CD1c-positive myeloid dendritic cell (primary cell): ENCODE results near the gene CDH4.

ENCODE experiments used
- DNase-seq: peaks from one replicate; pipeline ENCODE4 v3.0.0-alpha.2; 2016; ENCODE audit errors: extremely low spot score

The CDH4 gene

DNA sequence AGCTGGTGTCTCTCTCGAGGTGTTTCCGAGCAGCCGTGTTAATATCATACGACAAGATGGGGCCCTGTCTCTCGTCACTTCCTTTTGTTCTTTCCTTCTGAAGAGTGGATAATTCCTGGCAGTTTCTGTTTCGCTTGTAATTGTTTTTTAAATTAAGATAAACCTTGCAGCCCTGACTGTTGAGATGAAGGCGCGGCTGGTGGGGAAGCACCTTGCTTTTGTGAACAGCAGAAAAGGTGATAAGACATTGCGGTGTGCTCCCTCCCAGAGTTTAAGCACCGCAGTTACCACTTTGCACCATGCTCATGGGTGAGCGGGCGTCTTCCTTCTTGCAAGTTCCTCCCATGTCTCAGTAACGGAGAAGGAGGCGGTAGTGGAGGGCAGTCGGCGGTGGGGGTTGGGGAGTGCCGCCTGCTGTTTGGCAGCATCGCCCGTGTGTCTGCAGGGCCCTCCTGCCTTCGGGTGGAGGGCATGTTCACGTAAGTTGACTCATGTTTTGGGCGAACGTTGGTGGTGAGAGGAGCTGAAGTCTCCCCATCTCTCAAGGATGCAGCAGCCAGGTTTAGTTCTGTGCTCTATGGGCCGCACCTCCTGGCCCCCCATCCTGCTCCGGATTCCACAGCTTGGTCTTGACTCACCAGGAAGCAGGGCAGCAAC lies 467.8 kb downstream of the CDH4 start:
- peak; percentile 13 for DNase-seq

DNA sequence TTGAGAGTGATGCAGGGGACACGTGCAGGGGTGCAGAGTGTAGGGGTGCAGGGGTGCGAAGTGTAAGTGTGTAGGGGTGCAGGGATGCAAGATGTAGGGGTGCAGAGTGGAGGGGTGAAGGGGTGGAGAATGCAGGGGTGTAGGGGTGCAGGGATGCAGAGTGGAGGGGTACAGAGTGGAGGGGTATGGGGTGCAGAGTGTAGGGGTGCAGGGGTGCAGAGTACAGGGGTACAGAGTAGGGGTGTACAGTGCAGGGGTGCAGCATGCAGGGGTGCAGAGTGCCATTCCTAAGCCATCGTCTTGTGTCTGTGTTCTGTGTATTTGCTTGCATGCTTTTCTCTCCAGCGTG lies 468.3 kb downstream of the CDH4 start:
- no peak for DNase-seq

DNA sequence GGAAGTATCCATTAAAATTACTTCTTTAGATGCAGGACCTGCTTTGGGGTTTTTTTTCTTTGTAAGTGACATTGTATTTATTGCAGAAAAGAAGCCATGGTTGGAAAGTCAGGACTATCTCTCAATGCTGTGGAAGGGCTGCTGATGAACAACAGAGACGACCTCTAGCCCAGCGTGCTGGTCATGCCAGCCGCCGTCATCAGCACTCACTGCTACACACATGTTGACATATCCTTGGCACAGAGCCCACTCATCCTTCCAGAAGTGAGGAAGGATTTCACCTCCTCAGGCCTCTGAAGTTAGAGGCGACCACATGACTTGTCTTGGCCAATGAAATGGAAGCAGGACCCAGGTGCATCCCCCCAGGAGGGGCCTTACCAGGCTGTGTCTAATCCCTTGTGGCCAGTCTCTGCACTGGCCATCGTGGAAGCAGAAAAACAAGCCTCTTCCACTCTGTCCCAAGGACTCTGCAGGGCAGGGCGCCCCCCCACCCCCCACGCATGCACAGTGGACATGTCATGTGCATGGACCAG lies 470.2 kb downstream of the CDH4 start:
- DNase-seq = no peak

DNA sequence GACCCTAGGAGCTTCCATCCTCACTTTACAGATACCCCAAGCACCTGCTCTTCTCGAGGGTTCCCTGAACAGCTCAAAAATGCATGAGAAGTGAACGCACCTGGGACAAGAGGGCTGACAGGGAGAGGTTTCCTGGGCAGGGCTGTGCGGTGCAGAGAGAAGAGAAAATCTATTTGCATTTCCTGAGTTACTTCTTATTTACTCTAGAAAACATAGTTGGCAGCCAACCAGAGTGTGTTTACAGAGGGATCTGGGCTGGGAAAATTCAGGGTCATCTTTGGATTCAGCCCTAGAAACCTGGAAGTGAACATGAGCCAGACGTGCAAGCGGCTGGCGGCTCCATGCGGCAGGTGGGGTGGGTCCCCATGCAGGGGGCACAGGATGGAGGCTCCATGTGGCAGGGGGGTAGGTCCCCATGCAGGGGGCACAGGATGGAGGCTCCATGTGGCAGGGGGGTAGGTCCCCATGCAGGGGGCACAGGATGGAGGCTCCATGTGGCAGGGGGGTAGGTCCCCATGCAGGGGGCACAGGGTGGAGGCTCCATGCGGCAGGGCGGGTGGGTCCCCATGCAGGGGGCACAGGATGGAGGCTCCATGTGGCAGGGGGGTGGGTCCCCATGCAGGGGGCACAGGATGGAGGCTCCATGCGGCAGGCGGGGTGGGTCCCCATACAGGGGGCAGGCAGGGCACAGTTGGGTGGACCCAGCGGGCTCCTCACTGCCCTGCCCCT lies 471.6 kb downstream of the CDH4 start:
- no peak for DNase-seq

DNA sequence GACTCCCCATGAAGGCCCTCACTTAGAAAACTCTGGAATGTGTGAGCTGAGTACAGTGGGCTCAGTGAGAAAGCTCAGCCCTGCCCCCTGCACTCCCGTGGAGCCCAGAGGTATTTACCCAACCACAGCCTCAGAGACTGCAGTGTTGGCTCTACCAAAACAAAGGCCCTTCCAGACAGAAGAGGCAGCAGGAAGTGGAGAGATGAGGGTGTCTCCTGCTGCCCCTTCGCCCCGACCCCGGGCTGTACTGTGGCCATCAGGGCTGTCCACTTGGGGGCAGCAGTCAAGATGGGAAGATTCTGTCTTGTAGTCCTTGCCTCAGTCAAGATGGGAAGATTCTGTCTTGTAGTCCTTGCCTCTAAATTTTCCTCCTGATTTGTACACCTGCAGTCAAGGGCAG lies 472.3 kb downstream of the CDH4 start:
- no peak for DNase-seq

DNA sequence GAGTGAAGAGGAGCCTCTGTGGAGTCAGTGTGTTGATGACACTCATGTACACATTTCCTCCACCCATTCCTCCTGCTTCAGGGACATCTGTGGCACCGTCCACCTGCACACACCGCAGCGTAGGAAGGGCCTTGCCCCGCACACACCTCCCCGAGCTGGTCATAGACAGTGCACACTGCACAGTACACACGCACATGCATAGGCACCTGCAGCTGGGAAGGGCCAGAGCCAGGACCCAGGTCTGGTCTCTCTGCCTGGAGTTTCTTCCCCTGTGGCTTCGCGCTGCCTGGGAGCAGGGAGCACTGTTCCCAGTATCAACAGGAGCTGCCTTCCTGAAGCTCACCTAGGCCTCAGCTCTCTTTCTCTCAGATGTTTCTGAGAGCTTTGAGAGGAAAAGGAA lies 473.1 kb downstream of the CDH4 start:
- no peak for DNase-seq

DNA sequence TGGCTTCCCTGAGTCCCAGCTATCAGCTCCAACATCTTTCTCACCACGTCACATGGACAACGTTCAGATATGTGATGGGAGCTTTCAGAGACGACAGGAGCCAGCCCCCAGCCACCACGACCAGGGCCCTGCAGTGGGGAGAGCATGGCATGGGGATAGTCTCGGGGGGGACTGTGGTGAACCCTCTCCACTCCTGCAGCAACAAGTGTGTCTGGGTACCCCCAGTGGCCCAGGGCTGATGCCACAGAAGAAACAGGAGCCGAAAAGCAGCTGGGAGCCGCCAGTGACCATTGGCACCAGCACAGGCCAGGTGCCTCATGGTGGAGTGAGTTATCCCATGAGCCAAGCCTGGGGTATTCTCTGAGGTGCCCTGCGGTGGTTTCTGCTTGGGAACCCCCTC lies 473.9 kb downstream of the CDH4 start:
- DNase-seq = no peak

DNA sequence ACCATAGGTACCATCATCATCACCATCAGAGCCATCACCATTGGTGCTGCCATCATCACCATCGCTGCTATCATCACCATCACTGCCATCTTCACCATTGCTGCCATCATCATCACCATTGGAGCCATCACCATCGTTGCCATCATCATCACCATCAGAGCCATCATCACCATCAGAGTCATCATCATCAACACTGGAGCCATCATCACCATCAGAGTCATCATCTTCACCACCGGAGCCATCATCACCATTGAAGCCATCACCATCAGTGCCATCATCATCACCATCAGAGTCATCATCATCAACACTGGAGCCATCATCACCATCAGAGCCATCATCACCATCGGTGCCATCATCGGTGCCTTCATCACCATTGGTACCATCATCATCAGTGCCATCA lies 474.9 kb downstream of the CDH4 start:
- no peak for DNase-seq

DNA sequence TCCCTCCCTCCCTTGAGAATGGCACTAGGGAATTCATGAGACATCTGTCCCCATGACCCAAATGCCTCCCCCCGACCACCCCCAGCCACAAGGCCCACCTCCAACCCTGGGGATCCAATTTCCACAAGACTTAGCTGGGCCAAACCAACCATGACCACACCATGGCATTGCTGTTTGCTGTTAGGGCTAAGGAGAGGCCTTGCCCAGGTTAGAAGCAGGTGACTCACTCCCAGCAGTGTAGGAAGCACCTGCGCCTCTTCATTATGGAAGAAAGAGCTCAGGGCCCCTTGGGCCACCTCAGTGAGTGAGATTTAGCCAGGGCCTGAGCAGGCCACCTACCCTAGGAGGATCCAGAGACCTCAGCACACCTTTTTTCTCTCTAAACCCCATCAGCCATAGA lies 475.7 kb downstream of the CDH4 start:
- DNase-seq = no peak

DNA sequence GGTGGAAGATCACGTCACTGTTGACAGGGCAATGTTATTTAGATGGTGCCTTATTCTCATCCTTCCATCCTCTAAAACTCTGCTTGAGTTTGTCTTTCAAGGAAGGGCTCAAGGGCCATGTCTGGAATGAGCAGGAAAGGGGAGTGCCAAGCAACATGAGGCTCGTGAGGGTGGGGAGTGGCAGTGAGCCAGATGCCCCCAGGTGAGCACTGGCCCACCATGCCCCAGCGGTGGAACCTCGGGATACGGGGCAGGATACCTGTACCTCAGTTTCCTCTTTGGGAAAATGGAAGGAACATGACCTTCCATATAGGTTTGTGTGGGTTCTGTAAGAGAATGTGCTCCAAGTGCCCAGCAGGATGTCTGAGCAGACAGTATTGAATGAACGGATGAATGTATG lies 476.3 kb downstream of the CDH4 start:
- no peak for DNase-seq

DNA sequence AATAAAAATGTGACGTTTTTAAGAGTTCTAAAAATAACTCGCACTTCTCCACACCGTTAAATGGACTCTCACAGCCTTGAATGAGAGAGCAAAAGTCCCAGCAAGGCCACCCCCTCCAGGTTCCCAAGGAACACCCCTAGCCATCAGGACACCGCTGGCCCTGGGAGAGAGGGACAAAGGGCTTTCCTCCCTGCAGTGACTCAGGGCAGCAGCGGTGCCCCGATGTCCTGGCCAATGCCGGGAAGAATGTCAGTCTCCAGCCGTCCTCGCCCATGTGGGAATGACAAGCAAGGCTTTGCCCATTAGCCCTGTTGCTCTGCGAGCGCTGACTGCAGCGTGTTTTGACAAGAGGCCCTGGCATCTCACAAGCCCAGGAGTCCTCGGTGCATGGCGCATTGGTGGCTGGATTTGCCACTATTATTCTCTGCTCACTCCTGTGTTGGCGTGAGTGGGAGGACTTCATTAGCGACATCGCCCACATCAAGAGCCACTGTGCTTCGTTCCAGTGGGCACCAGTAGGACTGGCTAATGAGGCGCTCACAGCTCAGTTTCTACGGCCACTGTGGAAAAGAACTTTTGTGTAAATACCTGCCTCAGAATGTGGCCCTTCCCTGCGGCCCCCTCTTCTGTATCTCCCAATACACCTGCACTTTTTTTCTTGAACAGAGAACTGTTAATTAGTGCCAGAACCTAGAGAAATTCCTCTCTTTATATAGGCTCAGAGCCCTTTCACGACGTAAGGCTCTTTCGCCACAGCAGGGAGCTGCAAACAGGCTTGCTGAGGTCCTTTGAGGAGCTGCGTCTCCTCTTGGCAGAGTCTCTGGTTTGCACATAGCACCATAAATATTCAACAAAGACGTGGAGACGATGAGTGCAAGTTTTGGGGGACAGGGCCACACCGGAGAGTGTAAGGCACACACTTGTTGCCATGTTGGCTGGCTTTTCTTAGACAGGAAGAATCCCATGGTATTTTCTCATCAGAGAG lies 477.0 kb downstream of the CDH4 start:
- no peak for DNase-seq

DNA sequence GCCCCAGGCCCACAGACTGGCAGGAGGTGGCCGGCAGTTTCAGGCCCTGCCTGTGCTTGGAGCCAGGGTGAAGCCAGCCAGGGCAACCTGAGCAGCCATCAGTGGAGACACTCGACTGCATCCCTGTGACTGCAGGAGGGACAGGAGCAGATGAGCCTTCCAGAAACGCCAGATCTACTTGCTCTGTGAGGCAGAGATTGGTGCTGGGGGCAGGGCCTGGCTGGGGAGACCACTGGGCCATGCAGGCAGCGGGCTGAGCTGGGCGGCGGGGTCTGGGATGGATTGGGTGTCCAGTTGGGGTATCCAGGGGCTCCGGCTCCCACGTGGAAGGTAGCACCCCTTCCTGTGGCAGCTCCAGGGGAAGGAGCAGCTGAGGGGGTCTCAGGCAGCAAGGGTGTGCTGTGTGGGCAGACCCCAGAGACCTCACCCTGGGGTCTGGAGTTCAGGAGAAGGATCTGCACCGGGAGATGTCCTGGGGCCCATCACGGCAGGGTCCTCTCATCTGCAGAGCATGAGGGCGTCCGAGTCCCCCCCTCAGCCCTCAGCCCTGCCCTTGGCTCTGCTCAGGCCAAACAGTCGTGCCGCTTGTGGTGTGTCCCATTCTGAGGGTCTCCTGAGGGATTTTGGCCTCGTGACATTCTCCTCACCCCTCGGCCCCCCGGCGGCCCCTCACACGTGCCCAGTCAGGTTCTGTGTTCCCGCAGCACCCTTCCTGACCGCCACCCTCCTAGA lies 478.7 kb downstream of the CDH4 start:
- no peak for DNase-seq

DNA sequence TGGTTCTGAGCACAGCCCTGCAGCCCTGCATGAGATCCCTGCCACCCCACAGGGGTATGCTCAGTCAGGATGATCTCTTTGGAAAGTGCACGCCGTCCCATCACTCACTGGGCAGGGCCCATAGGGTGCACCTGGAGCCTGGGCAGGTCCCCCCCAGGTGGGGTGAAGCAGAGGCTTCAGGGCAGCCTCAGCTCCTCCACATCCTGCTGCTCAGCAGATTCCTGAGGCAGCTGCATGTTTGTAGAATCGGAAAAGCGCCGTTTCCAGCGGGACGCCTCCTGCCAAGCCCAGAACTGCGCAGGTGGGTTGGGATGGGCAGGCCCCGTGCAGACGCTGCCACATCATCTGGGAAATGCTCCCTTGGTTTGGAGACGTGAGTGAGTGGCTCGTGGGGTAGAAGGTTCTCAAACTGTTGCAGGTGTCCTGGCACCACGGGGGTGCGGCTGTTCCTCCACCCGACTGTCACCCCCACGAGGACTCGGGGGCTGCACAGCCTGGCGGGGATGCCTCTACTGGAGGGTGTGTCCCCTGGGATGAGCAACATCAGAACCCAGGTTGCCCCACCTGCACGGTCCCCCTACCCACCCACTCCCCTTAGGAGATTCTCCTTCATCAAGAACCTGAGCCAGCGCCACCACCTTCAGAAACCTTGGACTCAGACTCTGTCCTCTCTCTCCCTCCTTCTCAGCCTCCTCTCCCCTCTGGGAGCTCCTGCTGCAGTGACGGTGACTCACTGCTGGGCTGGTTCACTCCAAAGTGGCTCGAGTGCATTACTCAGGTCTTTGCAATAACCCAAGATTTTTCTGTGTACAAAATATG lies 479.5 kb downstream of the CDH4 start:
- no peak for DNase-seq

DNA sequence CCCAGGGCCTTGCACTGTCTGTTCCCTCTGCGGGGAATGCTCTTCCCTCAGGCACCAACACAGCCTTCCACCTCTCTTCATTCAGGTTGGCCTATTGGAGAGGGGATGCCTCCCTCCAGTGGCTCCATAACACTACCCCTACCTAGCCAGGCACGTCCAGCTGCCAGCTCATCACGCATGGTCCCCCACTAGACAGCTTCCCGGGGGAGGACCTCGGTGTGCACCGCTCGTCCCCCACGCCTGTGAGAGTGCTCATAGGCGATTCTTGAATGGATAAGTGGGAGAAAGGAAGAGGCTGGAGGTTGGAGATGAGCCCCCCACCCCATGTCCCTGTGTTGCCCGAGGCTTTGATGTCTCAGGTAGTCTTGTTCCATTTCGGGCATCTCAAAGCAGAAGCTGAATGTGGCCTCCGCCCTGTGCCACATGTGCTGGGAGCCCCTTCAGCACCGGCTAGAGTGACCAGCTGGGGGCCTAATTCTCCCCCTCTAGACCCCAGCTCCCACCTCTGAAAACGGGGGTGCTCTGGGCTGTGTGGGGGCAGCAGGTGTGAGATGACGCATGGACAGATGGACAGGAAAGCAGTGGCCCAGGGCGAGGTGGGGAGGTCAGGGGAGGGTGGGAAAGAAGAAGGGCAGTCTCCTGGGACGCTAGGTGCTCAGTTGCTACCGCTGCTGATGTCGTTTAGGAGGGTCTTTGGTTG lies 480.6 kb downstream of the CDH4 start:
- DNase-seq = no peak

DNA sequence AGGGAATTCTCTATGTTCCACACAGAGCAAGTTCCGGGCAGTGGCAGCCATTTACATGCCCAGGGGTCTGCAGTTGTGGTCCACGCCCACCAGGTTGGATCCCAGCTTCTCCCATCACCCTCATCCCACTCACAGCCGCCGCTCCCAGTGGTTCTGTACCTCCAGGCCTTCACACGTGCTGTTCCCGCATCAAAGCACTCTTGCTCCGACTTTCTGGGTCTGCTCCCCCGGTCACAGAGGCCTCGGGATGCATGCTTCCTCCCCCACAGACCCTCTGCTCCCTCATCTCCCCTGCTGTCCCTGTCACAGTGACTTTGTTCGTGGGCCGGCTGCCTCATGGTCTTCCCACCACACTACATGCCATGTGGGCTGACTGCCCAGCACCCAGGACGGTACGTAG lies 481.2 kb downstream of the CDH4 start:
- DNase-seq = no peak

DNA sequence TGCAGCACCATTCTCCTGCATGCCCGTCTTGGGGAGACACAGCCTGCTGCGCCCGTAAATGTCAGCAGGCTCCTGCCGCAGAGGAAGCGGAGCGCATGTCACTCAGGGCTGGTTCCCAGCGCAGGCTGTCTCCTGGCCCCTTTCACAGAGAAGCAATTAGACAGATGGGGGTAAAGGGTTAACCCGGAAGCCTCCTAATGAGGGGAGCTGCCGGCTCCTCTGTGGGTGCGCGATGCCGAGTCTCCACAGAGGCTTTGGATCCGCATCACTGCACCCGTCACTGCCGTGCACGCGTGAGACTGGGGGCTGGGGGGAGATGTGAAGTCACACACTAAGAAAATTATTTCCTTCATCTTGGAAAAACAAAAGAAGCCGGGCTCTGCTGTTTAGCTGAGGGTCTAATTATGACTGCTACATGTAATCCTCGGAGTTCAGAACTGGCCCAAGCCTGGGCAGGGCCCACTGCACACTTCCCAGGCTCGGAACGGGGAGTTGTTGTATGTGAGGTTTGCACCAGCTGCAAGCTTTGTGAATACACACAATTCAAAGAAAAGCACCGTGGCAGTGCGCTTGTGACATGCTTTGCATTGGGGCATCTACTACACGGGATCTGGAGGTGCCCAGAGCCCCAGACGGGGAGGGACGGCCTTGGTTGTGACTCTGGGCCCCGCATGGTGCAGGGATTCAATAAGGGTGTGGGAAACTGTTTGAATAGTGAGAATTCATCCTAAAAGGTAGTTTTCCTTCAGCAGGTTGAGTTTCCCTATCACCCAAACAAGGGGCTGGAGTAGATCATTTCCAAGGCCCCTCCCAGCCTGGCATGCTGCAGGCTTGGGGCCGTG lies 482.1 kb downstream of the CDH4 start:
- DNase-seq = no peak

DNA sequence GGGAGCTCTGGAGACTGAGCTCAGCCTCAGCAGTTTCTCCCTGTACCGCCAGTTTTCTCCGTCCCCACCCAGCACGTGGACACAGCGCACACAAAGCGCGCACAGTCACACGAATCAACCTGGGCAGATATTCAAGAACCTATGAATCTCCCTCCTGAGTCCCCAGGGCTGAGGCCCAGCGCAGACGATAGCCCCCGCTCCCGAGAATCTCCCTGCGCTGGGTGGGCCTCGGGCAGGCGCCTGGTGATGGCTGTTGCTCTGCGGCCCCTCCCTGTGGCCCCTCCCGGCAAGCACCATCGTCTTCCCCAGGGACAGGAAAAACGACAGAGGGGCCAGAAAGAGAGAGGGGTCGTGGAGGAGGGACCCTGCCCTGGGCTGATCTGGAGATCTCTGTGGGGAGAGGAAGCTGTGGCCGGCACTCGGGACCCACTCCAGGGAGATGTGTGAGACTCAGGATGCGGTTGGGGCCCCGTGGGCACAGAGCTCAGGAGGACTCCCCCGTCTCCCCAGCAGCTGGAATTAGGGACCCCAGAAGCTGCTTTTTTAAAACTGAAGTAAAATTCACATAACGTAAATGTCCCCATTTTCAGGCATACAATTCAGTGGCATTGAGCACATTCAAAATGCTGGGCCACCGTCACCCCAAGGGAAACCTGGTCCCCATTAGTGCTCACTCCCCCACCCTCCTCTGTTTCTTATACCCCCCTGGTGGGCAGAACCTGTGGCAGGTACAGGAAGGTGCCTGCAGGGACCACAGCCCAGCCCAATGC lies 482.9 kb downstream of the CDH4 start:
- no peak for DNase-seq

DNA sequence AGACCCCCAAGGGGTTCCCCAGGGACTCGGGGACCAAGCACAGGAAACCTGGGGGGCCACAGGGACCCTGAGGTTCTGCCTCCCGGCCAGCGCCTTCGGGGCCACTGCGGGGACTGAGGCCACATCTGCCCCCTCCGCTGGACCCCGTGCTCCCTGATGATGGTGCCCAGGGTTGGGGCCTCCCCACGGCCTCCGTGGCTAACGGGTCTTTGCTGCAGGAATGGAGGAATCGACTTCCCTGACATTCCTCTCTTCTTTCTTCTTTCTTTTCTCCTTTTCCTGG lies 483.4 kb downstream of the CDH4 start:
- DNase-seq = no peak
